NT2/D1 (cell line): ENCODE data around the gene NGF.

Experiments
- SUZ12 ChIP-seq: IDR thresholded peaks from 2 replicates; pipeline ENCODE4 v1.6.1; 2011; ENCODE audit not compliant: insufficient read length, insufficient read depth; ENCODE audit errors: extremely low read depth
- YY1 ChIP-seq: IDR thresholded peaks from 2 replicates; pipeline ENCODE4 v1.6.1; 2011; ENCODE audit not compliant: insufficient read length, insufficient read depth
- ZNF274 ChIP-seq: IDR thresholded peaks from 2 replicates; pipeline ENCODE4 v1.6.1; 2011; ENCODE audit warnings: mild to moderate bottlenecking, low read depth, low read length

- TF ChIP-seq YY1 (no peak), ZNF274 (no peak), SUZ12 (no peak)
Measured at GRCh38 chr1:115351143-115351542, 13.1 kb upstream of the NGF start.
